HCT116 (cell line): ENCODE data around the gene CHST15.

Experiments
- CEBPB ChIP-seq: IDR thresholded peaks from 2 replicates; pipeline ENCODE4 v1.6.1; 2012; ENCODE audit warnings: low read depth
- CTCF ChIP-seq, 3 experiments: fragments of 200-600 bp in 1 of 3; sonication (generic) in 1 of 3; IDR thresholded peaks in 2 of 3; conservative IDR thresholded peaks in 1 of 3; 2 replicates each; pipeline ENCODE4 v1.5.1; 2012 to 2017; ENCODE audit warnings: low read depth in 2 of 3, low read length in 2 of 3, antibody characterized with exemption in 1 of 3, borderline replicate concordance in 1 of 3, control low read depth in 1 of 3, mild to moderate bottlenecking in 1 of 3, mixed read lengths in 1 of 3, mixed run types in 1 of 3, moderate library complexity in 1 of 3; ENCODE audit not compliant: insufficient read depth in 1 of 3
- POLR2A ChIP-seq: IDR thresholded peaks from 2 replicates; pipeline ENCODE4 v1.7.0; 2011; ENCODE audit warnings: borderline replicate concordance; ENCODE audit not compliant: insufficient read depth, insufficient read length; ENCODE audit errors: extremely low read depth
- RAD21 ChIP-seq: IDR thresholded peaks from 2 replicates; pipeline ENCODE4 v1.6.1; 2012; ENCODE audit warnings: low read depth, mild to moderate bottlenecking
- YY1 ChIP-seq: IDR thresholded peaks from 2 replicates; pipeline ENCODE4 v1.6.1; 2011; ENCODE audit warnings: low read length, low read depth, moderate library complexity, mild to moderate bottlenecking; ENCODE audit not compliant: insufficient replicate concordance; ENCODE audit errors: extremely low read depth

GRCh38 chr10:124065382-124066125 is 27.8 kb downstream of the CHST15 start:
- no peak for TF ChIP-seq YY1
- no peak for TF ChIP-seq POLR2A
- TF ChIP-seq CTCF (IDR thresholded peaks at IDR 0.05 in 2 of 3, conservative IDR thresholded peaks at IDR 0.05 in 1 of 3; ENCODE audit: borderline replicate concordance in 1 of 3, insufficient read depth in 1 of 3, low read depth in 2 of 3, low read length in 2 of 3), result no peak
- TF ChIP-seq RAD21, result no peak
- no peak for TF ChIP-seq CEBPB
